Tibial nerve (tissue), 4 donors: ENCODE measurements around the gene SPATA6L. TPM values are rescaled to one million over a fixed set of nuclear protein-coding genes. Genes with fewer than 3 reads are reported as not detected.

ENCODE experiments used
- DNase-seq, 2 donors: peaks; one replicate each; pipeline ENCODE4 v3.0.0-alpha.2; 2019; ENCODE audit warnings: low spot score in 2 of 2
- H3K27ac ChIP-seq, 4 donors: fragments of 200-600 bp; sonication (generic) in 3 of 4; one replicate each; pipeline ENCODE4 v1.5.1; 2017 to 2019; ENCODE audit warnings: mild to moderate bottlenecking in 1 of 4
- H3K27me3 ChIP-seq, 2 donors: fragments of 200-600 bp; sonication (generic) in 1 of 2; one replicate each; pipeline versions ENCODE4 v1.5.1 to v1.6.0; 2017 to 2019
- H3K36me3 ChIP-seq, 3 donors: fragments of 200-600 bp; sonication (generic); one replicate each; pipeline ENCODE4 v1.5.1; 2018 to 2019
- H3K4me1 ChIP-seq, 4 donors: fragments of 200-600 bp; sonication (generic) in 3 of 4; one replicate each; pipeline ENCODE4 v1.5.1; 2017 to 2019
- H3K4me3 ChIP-seq, 4 donors: fragments of 200-600 bp; sonication (generic) in 3 of 4; one replicate each; pipeline ENCODE4 v1.5.1; 2017 to 2019; ENCODE audit warnings: mild to moderate bottlenecking in 1 of 4, moderate library complexity in 1 of 4
- H3K9me3 ChIP-seq, 4 donors: fragments of 200-600 bp; sonication (generic) in 3 of 4; one replicate each; pipeline ENCODE4 v1.5.1; 2017 to 2019
- EP300 ChIP-seq, 2 donors: sonication (generic); formaldehyde crosslinking; IDR thresholded peaks; one replicate each; pipeline ENCODE4 v1.6.1; 2017; ENCODE audit warnings: antibody characterized with exemption in 2 of 2, mild to moderate bottlenecking in 1 of 2
- POLR2A ChIP-seq, 2 donors: fragments of 450-650 bp; IDR thresholded peaks; one replicate each; pipeline ENCODE4 v1.6.1; 2017; ENCODE audit warnings: antibody characterized with exemption in 2 of 2, mild to moderate bottlenecking in 2 of 2, moderate library complexity in 2 of 2
- WGBS, 2 donors: methylation state at CpG; one replicate each; pipeline ENCODE4 v1.1.5; 2018; 5-methylcytosine and 5-hydroxymethylcytosine counted together
- total RNA-seq, 4 donors: library from RNA; depleted of rRNA; stranded (reverse); fragments of >200 nt; gene quantifications; one replicate each; pipeline ENCODE4 v1.1.0, GENCODE V29; 2016
- TF ChIP-seq, protein P1 (sequence below), 5 experiments: fragments of 200-600 bp in 3 of 5; fragments of 450-650 bp in 2 of 5; sonication (generic) in 3 of 5; IDR thresholded peaks; one replicate each; pipeline ENCODE4 v1.5.1; 2016 to 2019; ENCODE audit warnings: antibody characterized with exemption in 5 of 5, mild to moderate bottlenecking in 3 of 5, moderate library complexity in 2 of 5

The SPATA6L gene
- total RNA-seq, 4 donors from 2014 or later: 1.3 to 5.4 (median 3.8) TPM

DNA sequence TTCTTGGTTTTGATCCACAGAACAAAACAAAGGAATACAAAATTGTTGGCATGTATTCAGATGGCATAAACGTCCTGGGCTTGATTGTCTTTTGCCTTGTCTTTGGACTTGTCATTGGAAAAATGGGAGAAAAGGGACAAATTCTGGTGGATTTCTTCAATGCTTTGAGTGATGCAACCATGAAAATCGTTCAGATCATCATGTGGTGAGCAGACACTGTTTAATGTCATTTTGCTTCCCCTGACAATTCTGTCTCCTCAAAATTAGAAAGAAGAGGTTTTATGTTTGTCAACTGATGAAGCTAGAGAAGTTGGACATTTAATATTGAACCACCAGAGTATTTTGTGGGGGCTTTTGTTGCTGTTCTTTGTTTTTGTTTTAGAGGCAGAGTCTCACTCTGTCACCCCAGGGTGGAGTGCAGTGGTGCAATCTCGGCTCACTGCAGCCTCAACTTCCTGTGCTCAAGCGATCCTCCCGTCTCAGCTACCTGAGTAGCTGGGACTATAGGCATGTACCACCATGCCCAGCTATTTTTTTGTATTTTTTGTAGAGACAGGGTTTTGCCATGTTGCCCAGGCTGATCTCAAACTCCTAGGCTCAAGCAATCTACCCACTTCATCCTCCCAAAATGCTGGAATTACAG, 94.0 kb downstream of the SPATA6L start:
- 63 to 71% methylated on average over 5 of the region's 5 CpGs for WGBS, 2 donors

DNA sequence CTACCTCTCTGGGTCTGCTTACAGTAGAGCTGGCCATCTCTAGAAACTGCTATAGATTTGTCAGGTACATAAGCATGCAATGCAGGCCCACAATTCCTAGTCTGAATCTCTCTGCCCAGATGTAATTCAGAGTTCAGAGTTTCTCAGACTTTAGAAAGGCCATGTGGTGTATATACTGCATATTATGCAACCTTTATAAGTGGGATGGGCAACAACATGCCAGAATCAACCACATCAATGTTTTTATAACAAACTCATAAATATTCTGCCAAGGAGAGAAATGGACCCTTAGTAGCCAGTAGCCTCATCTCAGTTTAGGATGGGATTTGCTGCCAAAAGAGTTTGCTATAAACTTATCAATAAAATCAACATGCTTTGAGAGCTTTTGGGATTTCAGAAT, 97.2 kb downstream of the SPATA6L start:
- H3K4me1 ChIP-seq: peaks cover 0 to 8% (median 0%) of the 10 kb centered on the region in 4 donors
- no peak overlapping the region for H3K27ac ChIP-seq
- TF ChIP-seq, protein P1, sequence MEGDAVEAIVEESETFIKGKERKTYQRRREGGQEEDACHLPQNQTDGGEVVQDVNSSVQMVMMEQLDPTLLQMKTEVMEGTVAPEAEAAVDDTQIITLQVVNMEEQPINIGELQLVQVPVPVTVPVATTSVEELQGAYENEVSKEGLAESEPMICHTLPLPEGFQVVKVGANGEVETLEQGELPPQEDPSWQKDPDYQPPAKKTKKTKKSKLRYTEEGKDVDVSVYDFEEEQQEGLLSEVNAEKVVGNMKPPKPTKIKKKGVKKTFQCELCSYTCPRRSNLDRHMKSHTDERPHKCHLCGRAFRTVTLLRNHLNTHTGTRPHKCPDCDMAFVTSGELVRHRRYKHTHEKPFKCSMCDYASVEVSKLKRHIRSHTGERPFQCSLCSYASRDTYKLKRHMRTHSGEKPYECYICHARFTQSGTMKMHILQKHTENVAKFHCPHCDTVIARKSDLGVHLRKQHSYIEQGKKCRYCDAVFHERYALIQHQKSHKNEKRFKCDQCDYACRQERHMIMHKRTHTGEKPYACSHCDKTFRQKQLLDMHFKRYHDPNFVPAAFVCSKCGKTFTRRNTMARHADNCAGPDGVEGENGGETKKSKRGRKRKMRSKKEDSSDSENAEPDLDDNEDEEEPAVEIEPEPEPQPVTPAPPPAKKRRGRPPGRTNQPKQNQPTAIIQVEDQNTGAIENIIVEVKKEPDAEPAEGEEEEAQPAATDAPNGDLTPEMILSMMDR (IDR thresholded peaks at IDR 0.05): no peak
- no peak for TF ChIP-seq POLR2A (IDR thresholded peaks at IDR 0.05)
- TF ChIP-seq EP300 (IDR thresholded peaks at IDR 0.05): no peak

More for the DNA sequence above, 94.0 kb downstream of the SPATA6L start:
- Histone ChIP-seq H3K4me1 (no peaks in the 10 kb centered on the region), H3K27me3 (no peaks in the 10 kb centered on the region), H3K9me3 (no peaks in the 10 kb centered on the region), H3K4me3 (no peak overlapping the region), H3K27ac (no peak overlapping the region), H3K36me3 (peaks cover 0 to 12% (median 0%) of the 10 kb centered on the region in 3 donors)
- TF ChIP-seq EP300 (IDR thresholded peaks at IDR 0.05): no peak
- DNase-seq: no peak

DNA sequence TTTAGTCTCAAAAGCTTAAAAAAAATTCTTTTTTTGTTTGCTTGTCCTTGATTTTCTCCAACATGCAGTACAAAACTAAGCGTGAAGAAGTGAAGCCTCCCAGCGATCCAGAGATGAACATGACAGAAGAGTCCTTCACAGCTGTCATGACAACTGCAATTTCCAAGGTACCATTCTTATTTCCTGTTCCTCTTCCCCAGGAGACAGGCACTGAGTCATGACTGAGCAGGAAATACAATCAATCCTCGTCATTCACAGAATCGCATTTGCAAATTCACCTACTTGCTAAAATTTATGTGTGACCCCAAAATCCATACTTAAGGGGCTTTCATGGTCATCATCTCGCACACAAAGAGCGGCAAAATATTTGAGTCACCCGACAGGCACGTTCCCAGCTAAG, 98.7 kb downstream of the SPATA6L start:
- H3K27ac ChIP-seq: no peak overlapping the region
- H3K36me3 ChIP-seq: no peaks in the 10 kb centered on the region
- TF ChIP-seq EP300 (IDR thresholded peaks at IDR 0.05) (no peak), POLR2A (IDR thresholded peaks at IDR 0.05) (no peak)
- TF ChIP-seq, protein P1 (IDR thresholded peaks at IDR 0.05): no peak
- peaks cover 0 to 8% (median 0%) of the 10 kb centered on the region in 4 donors for H3K4me1 ChIP-seq
- no peak overlapping the region for H3K4me3 ChIP-seq
- no peaks in the 10 kb centered on the region for H3K27me3 ChIP-seq
- H3K9me3 ChIP-seq: no peaks in the 10 kb centered on the region
- no peak for DNase-seq
- WGBS, 2 donors: 85 to 90% methylated on average over 8 of the region's 8 CpGs

More for the DNA sequence above, 97.2 kb downstream of the SPATA6L start:
- Histone ChIP-seq H3K36me3 (no peaks in the 10 kb centered on the region), H3K4me3 (no peak overlapping the region), H3K27me3 (no peaks in the 10 kb centered on the region), H3K9me3 (no peaks in the 10 kb centered on the region)
- no peak for DNase-seq

DNA sequence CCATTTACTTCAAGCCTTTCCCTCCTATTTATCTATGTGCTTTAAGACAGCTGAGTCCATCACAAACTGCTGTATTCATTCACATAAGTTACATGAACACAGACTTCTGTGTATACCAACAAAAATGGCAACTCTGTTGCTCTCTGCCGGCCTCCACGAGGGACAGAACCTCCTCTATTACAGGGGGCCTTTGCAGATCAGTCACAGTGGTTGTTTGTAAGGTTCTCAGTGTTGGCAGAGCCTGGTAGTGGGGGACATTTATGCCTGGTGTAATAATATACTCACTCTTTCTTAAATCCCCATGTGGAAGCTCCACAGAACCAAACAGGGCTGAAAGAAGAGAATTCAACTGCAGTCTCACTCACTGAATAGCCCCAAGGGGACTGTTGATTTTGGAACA, 99.5 kb downstream of the SPATA6L start:
- Histone ChIP-seq H3K9me3 (no peaks in the 10 kb centered on the region), H3K4me3 (no peak overlapping the region), H3K27ac (no peak overlapping the region), H3K27me3 (no peaks in the 10 kb centered on the region), H3K4me1 (peaks cover 0 to 8% (median 0%) of the 10 kb centered on the region in 4 donors), H3K36me3 (no peaks in the 10 kb centered on the region)
- TF ChIP-seq, protein P1 (IDR thresholded peaks at IDR 0.05): no peak
- TF ChIP-seq POLR2A (IDR thresholded peaks at IDR 0.05): no peak
- TF ChIP-seq EP300 (IDR thresholded peaks at IDR 0.05): no peak
- WGBS, 2 donors: 44 to 56% methylated on average over 2 of the region's 2 CpGs
- no peak for DNase-seq

DNA sequence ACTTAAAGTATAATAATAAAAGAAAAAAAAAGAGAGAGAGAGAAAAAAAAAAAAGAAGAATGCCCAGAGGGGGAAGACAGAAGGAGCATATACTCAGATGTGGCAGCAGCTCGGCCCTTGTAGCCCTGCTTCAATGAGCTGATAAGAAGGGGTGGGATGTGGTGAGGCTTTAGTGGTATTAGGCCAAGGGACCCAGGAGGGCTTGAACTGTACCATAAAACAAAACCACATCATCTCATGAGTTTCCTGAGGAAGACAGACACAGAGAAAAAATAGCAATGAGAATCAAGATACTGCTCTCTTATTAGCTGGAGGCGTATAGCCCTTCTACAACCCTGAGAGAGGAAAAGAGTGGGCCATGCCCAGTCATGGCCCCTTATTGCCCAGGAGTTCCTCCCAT, 103.2 kb downstream of the SPATA6L start:
- TF ChIP-seq POLR2A (IDR thresholded peaks at IDR 0.05) (no peak), EP300 (IDR thresholded peaks at IDR 0.05) (no peak)
- TF ChIP-seq, protein P1 (IDR thresholded peaks at IDR 0.05): no peak
- Histone ChIP-seq H3K4me1 (peaks cover 0 to 8% (median 0%) of the 10 kb centered on the region in 4 donors), H3K4me3 (no peak overlapping the region), H3K9me3 (no peaks in the 10 kb centered on the region), H3K27me3 (no peaks in the 10 kb centered on the region), H3K27ac (no peak overlapping the region), H3K36me3 (no peaks in the 10 kb centered on the region)
- WGBS, 2 donors: 82 to 92% methylated on average over 2 of the region's 2 CpGs
- no peak for DNase-seq
